Measurements from ENCODE around the gene P2RY8.
"Not testable (repeated sequence)": the region's sequence is repeated elsewhere in the genome, so short reads cannot be mapped to it uniquely, and the experiment has no call there.

Gene P2RY8

GRCh38 chrX:1520350-1520749 lies 16.6 kb downstream of the P2RY8 start:
- no peak for DNase-seq (ENCODE audit: low spot score)

- no peak for DNase-seq (ENCODE audit: low spot score)
Measured at GRCh38 chrX:1519022-1519497, 17.9 kb downstream of the P2RY8 start.

- no peak for DNase-seq (ENCODE audit: low spot score)
Measured at GRCh38 chrX:1518512-1518911, 18.5 kb downstream of the P2RY8 start.

DNA sequence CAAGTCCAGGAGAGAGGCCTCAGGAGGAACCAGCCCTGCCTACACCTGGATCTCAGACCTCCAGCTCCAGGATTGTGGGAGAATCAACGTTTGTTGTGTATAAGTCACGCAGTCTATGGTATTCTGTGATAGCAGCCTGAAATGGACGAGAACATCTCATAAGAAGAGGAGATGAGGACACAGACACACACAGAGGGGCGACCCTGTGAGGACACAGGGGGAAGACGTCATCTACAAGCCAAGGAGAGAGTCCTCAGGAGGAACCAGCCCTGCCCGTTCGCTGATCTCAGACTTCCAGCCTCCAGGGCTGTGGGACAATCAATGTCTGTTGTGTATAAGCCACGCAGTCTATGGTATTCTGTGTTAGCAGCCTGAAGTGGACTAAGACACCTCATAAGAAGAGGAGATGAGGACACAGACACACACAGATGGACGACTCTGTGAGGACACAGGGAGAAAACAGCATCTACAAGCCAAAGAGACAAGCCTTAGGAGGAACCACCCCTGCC lies 20.3 kb downstream of the P2RY8 start:
- DNase-seq (ENCODE audit: low spot score) = no peak

- DNase-seq (ENCODE audit: low spot score) = no peak
Measured at GRCh38 chrX:1511829-1512228, 25.2 kb downstream of the P2RY8 start.

DNA sequence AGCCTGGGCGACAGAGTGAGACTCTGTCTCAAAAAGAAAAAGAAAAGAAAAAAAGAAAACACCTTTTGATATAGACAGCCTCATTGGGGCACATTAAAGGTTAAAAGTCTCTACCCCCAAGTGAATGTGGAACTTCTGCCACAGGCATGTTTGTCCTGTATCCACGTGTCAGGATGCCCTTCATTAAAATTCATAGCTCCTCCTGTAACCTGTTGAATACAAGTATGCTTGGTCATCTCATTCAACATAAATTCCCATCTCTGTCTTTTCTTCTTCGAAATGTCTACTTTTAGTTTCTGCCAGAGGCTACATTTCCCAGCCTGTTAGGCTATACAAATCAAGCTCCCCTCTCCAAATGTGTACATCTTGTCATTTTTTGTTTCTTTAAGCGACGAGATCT lies 25.8 kb downstream of the P2RY8 start:
- no peak for DNase-seq (ENCODE audit: low spot score)

- no peak for DNase-seq (ENCODE audit: low spot score)
Measured at GRCh38 chrX:1507511-1508463, 29.2 kb downstream of the P2RY8 start.

GRCh38 chrX:1506916-1507315 lies 30.1 kb downstream of the P2RY8 start:
- no peak for DNase-seq (ENCODE audit: low spot score)

DNA sequence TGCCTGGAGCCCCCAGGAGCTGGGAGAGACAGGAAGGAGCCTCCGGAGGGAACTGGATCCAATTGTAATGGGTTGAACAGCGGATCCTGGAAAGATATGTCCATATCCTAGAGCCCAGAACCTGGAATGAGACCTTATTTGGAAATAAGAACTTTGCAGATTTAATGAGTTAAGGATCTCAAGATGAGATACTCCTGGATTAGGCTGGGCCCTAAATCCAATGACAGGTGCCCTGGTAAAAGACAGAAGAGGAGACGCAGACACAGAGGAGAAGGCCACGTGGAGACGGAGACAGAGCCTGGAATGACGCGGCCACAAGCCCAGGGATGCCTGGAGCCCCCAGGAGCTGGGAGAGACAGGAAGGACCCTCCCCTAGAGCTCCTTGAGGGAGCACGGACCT lies 34.1 kb downstream of the P2RY8 start:
- no peak for DNase-seq (ENCODE audit: low spot score)

DNA sequence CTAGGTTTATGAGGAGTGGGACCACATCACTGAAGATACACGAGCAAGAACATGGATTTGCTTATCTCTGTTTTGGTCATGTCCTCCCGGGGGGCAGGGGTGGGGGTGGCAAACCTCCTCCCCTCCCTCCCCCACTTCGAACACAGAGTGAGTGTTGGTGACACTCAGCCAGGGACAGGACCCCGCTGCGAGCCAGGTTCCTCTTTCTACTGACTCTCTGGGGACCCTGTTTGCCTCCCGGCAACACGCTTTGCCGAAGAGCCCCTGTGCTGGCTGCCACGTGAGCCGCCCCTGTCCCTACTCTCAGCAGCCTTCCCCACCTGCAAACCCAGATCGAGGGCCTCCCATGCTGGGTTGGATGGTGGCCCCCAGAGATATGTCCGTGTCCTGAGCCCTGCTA lies 34.7 kb downstream of the P2RY8 start:
- no peak for DNase-seq (ENCODE audit: low spot score)

- DNase-seq (ENCODE audit: low spot score) = no peak
Measured at GRCh38 chrX:1500701-1501624, 36.0 kb downstream of the P2RY8 start.

DNA sequence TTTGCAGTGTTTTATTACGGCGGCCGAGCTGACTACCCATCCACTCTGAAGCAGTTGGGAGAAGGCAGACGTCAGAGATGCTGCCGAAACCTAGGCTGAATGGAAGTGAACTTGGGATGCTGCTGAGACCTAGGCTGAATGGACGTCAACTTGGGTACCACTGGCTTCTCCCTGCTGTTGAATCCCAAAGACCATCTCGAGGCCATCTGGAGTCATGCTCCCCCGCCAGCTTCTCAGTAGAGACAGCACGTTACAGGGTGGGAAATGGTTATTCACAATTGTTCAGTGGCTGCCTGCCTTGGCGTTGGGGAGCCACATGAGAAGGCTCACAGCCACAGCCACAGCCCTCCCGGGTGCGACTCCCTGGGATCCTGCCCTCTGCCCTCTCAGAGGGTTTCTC lies 40.9 kb downstream of the P2RY8 start:
- no peak for DNase-seq (ENCODE audit: low spot score)

DNA sequence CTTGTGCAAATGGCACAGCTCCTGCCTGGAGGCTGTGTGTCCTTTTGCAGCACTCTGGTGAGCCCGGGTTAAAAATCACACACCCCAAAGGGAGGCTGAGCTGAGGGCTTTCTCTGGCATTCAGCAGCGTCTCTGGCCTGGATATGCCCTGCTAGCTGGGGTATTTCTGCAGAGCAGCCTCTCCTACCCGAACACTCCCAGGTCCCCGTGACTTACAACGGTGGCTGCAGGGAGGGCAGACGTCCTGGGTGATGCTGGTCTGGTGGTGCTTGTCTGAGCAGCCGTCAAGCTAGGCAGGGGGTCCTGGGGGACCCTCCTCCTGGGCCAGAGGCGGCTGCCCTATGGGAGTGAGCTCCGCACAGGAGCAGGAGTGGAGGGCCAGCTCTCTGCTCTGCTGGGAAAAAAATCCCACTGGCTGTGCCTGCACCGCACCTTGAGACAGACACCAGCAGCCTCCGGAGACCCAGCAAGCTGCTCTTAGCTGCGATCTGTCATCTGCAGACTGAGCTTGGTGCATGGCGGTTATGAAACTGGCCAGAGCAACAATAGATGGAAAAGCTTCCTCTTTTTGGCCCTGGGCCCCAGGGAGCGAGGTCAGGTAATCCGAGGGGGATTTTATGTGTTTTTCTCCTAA lies 43.0 kb downstream of the P2RY8 start:
- no peak for DNase-seq (ENCODE audit: low spot score)

GRCh38 chrX:1493412-1493811 lies 43.6 kb downstream of the P2RY8 start:
- no peak for DNase-seq (ENCODE audit: low spot score)

DNA sequence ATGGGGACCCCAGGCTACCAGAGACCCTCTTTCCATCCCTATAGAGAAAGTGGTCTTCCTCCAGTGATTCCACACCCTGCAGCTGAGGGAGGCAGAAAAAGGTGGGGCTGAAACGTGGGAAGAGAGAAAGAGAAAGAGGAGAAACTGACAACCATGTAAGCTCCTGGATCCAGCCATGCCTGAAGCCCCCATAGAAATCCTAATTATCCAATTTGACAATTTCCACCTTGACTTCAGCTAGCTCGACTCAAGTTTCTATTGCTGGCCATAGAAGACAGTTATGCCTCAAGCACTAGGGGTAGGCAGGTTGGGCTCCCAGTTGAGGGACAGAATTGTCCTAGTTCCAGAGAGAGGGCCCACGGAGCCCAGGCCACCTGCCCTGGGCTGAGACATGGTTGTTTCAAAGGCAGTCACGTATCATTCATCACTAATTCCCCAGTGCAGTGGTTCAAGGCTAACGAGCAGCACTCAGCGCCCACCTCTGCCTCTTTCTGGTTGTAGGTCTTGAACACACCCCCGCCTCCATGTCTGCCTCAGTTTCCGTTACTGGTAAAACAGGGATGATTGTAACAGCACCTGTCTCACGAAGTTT lies 44.5 kb downstream of the P2RY8 start:
- no peak for DNase-seq (ENCODE audit: low spot score)

DNA sequence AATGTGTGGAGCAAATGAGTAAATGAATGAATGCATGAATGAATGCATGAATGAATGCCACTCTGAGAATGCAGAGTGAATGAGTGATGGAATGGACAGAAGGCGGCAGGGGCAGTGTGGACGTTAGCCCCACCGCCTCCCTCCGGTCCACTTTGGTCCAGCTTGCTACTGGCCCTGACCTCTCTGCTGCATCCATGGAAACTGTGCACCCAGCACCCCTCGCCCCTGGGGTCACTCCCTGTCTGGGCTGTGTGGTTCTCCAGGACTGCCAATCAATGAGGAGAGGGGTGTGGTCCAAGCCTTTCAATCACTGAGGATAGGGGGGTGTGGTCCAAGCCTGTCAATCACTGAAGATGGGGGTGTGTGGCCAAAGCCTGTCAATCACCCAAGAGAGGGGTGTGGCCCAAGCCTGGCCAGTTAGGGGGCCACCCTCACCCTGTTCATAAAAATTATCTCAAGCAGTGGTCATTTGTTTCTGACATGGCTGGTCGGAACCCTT lies 45.1 kb downstream of the P2RY8 start:
- peak; percentile 74 for DNase-seq (ENCODE audit: low spot score)

- not testable (repeated sequence) for DNase-seq (ENCODE audit: low spot score)
Measured at GRCh38 chrX:1491248-1491647, 45.7 kb downstream of the P2RY8 start.

GRCh38 chrX:1490723-1491122 lies 46.3 kb downstream of the P2RY8 start:
- not testable (repeated sequence) for DNase-seq (ENCODE audit: low spot score)

GRCh38 chrX:1489354-1489753 lies 47.6 kb downstream of the P2RY8 start:
- DNase-seq (ENCODE audit: low spot score) = not testable (repeated sequence)

DNA sequence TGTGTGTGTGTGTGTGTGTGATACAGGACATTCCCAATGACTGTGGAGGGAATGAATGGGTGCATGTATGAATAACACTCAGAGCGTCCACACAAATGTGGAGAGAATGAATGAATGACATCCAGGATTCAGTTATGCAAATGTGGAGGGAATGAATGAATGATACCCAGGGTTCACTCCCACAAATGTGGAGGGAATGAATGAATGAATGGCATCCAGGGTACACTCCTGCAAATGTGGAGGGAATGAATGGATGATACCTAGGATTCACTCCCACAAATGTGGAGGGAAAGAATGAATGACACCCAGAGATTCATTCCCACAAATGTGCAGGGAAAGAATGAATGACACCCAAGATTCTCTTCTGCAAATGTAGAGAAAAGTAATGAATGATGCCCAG lies 48.2 kb downstream of the P2RY8 start:
- DNase-seq (ENCODE audit: low spot score) = no peak

- no peak for DNase-seq (ENCODE audit: low spot score)
Measured at GRCh38 chrX:1488141-1488540, 48.8 kb downstream of the P2RY8 start.
